Skin of body (tissue), 2 donors: ENCODE results near the gene SRRD. TPM values are rescaled to one million over a fixed set of nuclear protein-coding genes. Genes with fewer than 3 reads are reported as not detected.
"Not testable (repeated sequence)": the region's sequence is repeated elsewhere in the genome, so short reads cannot be mapped to it uniquely, and the experiment has no call there.

Source experiments
- DNase-seq: peaks from one replicate; lab custom pipeline; 2025; lab: John Stamatoyannopoulos, UW
- total RNA-seq: library from RNA; depleted of rRNA; stranded (reverse); fragments of >200 nt; gene quantifications from one replicate; pipeline ENCODE4 v1.2.3, GENCODE V29; 2014

SRRD gene
- total RNA-seq, 1 donor from 2014 or later: 12.7 TPM

DNA sequence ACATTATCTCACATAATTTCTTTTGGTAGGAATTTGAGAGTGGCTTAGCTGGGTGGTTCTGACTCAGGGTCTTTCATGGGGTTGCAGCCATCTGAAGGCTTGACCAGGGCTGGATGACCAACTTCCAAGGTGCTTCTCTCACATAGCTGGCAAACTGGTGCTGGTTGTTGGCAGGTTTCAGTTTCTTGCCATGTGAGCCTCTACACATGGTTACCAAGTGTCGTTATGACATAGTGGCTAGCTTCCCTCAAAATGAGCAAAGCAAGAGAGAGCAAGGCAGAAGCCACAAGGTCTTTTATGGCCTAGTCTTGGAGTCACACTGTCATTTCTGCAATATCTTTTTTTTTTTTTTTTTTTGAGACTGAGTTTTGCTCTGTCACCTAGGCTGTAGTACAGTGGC, 32.8 kb downstream of the SRRD start:
- no peak for DNase-seq

DNA sequence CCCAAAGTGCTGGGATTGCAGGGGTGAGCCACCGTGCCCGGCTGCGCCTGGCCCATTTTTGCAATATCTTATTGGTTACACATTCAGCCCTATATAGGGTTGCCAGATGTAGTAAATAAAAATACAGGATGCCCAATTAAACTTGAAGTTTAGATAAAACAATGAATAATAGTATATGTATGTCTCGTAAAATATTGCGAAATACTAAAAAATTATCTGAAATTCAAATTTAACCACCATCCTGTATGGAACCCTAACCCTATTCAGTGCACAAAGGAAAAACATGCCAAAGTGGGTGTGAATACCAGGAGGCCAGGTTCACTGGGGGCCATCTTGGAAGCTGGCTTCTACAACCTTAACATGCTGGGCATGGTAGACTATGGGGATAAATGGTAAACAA, 33.8 kb downstream of the SRRD start:
- DNase-seq: no peak

DNA sequence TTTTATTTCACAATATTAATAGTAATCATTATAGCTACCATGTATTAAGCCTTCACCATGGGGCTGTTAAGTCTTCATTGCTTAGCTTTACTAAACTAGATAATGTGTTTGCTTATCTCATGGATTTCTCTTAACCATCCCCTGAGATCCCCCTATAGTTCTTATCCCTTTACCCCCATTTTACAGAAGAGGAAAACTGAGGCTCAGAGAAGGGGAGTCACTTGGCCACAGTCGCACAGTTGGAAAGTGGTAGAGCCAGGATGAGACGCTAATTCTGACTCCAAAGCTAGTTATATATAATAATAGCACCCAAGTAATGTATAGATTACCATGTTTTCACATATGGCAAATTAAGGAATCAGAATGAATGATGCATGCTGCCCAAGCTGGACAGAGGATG, 38.3 kb downstream of the SRRD start:
- DNase-seq: no peak

- DNase-seq: no peak
Measured at GRCh38 chr22:26522592-26522991, 38.9 kb downstream of the SRRD start.

DNA sequence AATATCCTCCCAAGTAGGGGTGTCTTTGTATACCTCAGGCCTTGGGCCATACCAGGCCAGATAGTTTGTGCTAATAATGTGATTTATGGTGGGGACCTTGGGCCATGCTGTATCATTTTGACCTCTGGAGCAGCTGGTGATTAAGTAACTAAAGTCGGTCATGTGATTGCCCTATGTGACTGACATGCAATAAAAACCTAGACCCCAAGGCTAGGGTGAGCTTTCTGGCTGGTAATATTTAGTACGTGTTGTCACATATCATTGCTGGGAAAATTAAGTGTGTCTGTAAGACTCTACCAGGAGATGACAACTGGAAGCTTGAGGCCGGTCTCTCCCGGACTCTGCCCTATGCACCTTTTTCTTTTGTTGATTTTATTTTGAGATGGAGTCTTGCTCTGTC, 41.2 kb downstream of the SRRD start:
- no peak for DNase-seq

- no peak for DNase-seq
Measured at GRCh38 chr22:26525946-26526564, 42.4 kb downstream of the SRRD start.

DNA sequence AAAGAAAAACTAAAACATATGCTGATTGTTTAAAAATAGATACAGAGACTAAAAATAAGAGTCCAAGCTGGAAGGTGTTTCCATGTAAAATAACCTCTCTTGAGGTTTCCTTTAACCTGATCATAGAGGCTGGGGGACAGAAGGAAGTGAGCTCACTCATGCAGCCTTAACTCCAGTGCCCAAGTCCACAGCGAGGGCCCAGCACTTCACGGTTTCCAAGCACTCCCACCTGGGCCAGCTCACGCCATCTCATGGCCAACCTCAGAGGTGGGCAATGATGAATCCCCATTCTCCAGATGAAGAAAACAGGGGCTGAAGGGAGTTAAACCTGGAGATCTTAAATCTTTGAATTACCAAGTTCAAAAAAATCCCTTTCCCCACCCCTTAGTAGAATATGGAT, 43.5 kb downstream of the SRRD start:
- DNase-seq: no peak

GRCh38 chr22:26527574-26528465, 44.1 kb downstream of the SRRD start:
- DNase-seq: no peak

DNA sequence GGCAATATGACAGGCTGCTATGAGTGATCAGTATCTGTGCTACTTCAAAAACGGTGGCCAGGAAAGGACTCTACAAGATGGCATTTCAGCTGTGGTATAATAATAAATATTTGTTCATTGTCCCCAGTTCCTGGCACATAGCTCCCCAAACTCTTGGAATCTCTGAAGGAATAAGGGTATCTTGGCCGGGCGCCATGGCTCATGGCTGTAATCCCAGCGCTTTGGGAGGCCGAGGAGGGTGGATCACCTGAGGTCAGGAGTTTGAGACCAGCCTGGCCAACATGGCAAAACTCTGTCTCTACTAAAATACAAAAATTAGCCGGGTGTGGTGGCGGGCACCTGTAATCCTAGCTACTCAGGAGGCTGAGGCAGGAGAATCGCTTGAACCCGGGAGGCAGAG, 44.8 kb downstream of the SRRD start:
- DNase-seq: not testable (repeated sequence)

- DNase-seq: no peak
Measured at GRCh38 chr22:26529345-26529744, 45.7 kb downstream of the SRRD start.

DNA sequence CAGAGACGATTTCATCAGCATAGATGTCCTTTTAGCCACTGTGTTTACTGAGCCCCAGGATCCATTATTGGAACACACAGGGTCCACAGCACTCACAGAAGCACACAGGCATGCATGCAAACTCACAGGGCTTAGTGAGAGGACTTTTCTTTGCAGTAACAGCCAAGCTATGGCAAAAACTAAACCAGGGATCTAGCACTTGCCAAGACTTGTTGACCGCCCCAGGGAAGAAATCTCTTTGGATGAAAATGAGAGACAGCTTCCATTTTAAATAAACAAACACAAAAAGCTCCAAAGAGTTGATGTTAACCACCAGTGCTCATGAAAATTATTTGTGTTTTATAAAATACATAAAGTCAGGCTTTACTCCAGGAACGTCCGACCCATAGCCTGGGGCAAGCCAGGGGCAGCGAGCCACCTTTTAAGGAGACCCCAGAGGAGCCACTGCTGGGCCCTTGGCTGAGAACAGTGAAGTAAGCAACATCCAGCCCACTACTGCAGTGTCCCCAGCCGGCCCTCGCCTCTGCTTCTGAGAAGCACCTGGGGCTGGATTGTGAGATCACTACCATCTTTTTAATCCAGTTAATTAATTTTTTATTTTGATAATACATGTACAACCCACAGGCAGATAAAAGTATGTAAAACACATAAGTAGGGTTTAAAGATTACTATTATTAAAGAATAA, 50.6 kb downstream of the SRRD start:
- no peak for DNase-seq

- DNase-seq: no peak
Measured at GRCh38 chr22:26534874-26535602, 51.4 kb downstream of the SRRD start.

DNA sequence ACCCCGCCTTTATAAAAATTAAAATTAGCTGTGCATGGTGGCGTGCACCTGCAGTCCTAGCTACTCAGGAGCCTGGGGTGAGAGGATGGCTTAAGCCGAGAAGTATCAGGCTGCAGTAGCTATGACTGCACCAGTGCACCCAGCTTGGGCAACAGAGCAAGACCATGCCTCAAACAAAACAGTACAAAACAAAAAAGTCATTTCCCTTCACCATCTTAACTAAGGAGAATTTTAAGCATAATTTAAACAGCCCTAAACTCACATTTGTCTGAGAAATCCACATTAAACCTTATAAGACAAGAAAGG, 51.9 kb downstream of the SRRD start:
- DNase-seq: no peak

DNA sequence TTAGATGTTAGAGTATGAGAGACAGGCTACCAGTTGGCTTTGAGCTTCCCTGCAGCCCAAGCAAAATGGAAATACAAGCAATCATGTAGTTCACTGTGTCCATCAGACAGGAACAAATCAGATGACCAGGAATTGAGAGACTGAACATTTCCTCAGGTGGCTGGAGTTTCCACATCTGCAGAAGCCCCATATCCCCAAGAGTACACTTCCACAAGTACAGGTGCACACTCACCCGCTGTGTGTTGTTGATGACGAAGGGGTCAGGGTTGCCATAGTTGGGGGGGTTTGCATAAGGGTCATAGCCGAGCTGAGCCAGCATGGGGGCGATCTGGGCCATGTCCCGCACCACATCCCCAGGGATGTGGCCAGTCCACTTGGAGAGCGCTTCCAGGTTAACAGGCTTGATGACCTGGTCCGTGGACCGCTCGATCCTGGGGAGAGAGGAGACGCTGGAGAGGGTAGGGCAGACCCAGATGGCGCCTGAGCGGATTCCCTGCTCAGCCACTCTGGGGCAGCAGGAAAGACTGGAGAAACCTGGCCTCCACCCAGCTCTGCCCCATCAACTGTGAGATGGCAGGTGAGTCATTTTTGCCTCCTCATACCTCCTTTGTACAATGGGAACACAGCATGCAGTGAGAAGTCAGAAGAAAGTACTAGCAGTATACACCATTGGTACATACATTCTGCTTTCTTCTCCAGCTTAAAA, 52.5 kb downstream of the SRRD start:
- DNase-seq: no peak

GRCh38 chr22:26536762-26537134, 53.1 kb downstream of the SRRD start:
- DNase-seq: no peak

DNA sequence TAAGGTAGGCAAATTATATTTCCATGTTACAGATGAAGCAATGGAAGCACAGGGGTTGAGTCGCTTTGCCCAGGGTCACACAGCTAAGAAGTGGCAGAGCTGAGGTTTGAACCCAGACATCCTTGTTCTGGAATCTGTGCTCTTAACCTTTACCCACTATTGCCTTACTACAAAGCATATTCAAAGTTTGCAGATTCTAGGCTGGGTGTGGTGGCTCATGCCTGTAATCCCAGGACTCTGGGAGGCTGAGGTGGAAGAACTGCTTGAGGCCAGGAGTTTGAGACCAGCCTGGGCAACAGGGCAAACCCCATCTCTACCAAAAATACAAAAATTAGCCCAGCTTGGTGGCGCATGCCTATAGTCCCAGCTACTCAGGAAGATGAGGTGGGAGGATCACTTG, 56.4 kb downstream of the SRRD start:
- no peak for DNase-seq

DNA sequence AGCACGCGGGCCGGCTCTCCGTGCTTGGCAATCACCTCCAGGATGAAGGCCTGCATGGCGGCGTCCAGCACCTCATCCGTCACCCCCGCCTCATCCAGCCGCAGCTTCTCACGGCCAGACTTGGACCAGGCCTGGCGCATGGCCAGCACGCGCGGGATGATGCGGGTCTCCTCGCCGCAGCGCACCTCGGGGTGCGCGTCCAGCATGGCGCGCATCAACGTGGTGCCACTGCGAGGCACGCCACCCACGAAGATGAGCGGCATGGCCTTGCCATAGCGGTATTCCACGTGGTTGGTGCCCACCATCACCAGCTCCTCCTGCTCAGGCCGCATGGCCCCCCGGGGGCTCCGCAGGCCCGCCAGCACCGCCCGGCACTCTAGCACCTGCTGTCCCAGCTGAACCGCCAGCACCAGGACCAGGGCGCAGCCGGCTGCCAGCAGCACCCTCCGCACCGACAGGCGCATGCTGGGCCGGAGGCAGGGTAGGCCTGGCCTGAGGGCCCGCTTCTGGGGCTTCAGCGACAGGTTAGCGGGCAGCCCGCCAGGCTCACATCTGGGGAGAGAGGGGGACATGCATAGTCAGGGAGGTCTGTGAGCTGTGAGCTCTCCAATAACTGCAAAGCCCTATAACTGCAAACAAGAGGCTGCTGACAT, 57.6 kb downstream of the SRRD start:
- DNase-seq: no peak

GRCh38 chr22:26542831-26543230, 59.2 kb downstream of the SRRD start:
- no peak for DNase-seq
